ENCODE results near the gene BMPR1A.

DNA sequence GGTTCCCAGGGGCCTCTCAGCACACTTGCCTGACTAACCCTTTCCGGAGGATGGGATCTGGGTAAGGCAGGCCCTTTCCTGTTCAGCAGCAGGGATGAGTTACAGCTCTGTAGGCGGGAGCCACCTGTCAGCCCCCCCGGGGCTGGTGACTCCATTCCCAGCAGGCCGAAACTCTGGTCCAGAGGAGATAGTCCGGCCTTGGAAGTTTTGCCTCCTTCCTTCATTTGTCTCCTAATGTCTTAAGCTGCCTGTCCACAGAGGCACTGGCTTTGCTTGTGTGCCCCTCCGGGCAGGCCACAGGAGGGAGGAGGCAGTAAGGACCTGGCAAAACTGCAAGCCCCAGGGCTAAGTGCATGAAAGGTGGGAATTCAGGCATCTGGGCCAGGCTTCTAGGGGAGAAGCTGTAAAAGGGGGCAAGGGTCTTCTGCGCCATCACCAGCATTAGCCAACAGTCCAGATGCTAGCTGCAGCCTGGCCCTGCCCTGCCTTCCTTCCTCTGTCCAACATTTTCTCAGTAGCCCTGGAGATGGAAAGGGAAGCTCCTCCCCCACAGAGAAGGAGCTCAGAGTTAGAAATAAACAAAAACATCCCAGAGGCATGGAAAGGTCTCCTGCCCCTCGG is 213.1 kb downstream of the BMPR1A start:
- TF ChIP-seq, protein P1, sequence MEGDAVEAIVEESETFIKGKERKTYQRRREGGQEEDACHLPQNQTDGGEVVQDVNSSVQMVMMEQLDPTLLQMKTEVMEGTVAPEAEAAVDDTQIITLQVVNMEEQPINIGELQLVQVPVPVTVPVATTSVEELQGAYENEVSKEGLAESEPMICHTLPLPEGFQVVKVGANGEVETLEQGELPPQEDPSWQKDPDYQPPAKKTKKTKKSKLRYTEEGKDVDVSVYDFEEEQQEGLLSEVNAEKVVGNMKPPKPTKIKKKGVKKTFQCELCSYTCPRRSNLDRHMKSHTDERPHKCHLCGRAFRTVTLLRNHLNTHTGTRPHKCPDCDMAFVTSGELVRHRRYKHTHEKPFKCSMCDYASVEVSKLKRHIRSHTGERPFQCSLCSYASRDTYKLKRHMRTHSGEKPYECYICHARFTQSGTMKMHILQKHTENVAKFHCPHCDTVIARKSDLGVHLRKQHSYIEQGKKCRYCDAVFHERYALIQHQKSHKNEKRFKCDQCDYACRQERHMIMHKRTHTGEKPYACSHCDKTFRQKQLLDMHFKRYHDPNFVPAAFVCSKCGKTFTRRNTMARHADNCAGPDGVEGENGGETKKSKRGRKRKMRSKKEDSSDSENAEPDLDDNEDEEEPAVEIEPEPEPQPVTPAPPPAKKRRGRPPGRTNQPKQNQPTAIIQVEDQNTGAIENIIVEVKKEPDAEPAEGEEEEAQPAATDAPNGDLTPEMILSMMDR (IDR thresholded peaks at IDR 0.05) = no peak
- TF ChIP-seq POLR2A (IDR thresholded peaks at IDR 0.05; ENCODE audit: low read length) = no peak
- no peak for TF ChIP-seq CBX8 (IDR thresholded peaks at IDR 0.05)
- TF ChIP-seq, protein P2, sequence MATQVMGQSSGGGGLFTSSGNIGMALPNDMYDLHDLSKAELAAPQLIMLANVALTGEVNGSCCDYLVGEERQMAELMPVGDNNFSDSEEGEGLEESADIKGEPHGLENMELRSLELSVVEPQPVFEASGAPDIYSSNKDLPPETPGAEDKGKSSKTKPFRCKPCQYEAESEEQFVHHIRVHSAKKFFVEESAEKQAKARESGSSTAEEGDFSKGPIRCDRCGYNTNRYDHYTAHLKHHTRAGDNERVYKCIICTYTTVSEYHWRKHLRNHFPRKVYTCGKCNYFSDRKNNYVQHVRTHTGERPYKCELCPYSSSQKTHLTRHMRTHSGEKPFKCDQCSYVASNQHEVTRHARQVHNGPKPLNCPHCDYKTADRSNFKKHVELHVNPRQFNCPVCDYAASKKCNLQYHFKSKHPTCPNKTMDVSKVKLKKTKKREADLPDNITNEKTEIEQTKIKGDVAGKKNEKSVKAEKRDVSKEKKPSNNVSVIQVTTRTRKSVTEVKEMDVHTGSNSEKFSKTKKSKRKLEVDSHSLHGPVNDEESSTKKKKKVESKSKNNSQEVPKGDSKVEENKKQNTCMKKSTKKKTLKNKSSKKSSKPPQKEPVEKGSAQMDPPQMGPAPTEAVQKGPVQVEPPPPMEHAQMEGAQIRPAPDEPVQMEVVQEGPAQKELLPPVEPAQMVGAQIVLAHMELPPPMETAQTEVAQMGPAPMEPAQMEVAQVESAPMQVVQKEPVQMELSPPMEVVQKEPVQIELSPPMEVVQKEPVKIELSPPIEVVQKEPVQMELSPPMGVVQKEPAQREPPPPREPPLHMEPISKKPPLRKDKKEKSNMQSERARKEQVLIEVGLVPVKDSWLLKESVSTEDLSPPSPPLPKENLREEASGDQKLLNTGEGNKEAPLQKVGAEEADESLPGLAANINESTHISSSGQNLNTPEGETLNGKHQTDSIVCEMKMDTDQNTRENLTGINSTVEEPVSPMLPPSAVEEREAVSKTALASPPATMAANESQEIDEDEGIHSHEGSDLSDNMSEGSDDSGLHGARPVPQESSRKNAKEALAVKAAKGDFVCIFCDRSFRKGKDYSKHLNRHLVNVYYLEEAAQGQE (IDR thresholded peaks at IDR 0.05) = no peak
- TF ChIP-seq, protein P3, sequence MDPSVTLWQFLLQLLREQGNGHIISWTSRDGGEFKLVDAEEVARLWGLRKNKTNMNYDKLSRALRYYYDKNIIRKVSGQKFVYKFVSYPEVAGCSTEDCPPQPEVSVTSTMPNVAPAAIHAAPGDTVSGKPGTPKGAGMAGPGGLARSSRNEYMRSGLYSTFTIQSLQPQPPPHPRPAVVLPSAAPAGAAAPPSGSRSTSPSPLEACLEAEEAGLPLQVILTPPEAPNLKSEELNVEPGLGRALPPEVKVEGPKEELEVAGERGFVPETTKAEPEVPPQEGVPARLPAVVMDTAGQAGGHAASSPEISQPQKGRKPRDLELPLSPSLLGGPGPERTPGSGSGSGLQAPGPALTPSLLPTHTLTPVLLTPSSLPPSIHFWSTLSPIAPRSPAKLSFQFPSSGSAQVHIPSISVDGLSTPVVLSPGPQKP (IDR thresholded peaks at IDR 0.05; ENCODE audit: low read depth, low read length) = no peak
- no peak for TF ChIP-seq EP300 (IDR thresholded peaks at IDR 0.05)
- TF ChIP-seq MYC (IDR thresholded peaks at IDR 0.05; ENCODE audit: borderline replicate concordance, low read length) = no peak
- no peak for TF ChIP-seq TP53 (CRISPR knock-in tag; IDR thresholded peaks at IDR 0.05)
